Measurements from ENCODE around the gene TAF11L3. TPM values are rescaled to one million over a fixed set of nuclear protein-coding genes. Genes with fewer than 3 reads are reported as not detected.
"Not testable (repeated sequence)": the region's sequence is repeated elsewhere in the genome, so short reads cannot be mapped to it uniquely, and the experiment has no call there.

TAF11L3 gene
- total and polyA plus RNA-seq, 5 donors = not detected

GRCh38 chr5:17497446-17497845 lies 20.7 kb upstream of the TAF11L3 start:
- no peak overlapping the region for H3K27ac ChIP-seq (ENCODE audit: low read length)
- intact Hi-C loops (cut with DNase I) = no loop called here
- no peak overlapping the region for H3K4me3 ChIP-seq (ENCODE audit: low read length)
- DNase-seq = no peak
- no peaks in the 10 kb centered on the region for H3K4me1 ChIP-seq (ENCODE audit: control insufficient read depth, insufficient read depth, low read length)
- ATAC-seq = no peak
- WGBS = 50% methylated on average over 4 of the region's 4 CpGs
- peaks cover 4% of the 10 kb centered on the region for H3K9me3 ChIP-seq (ENCODE audit: control insufficient read depth, low read length)
- H3K27me3 ChIP-seq (ENCODE audit: control insufficient read depth, insufficient read depth) = no peaks in the 10 kb centered on the region

GRCh38 chr5:17497931-17498330 lies 20.2 kb upstream of the TAF11L3 start, which contains the start of gene TAF11L2:
Gene TAF11L2, plus strand, starts transcription at chr5:17498231.
- ATAC-seq; H3K4me3 ChIP-seq (ENCODE audit: low read length); intact Hi-C loops (cut with DNase I); H3K27me3 ChIP-seq (ENCODE audit: control insufficient read depth, insufficient read depth); H3K4me1 ChIP-seq (ENCODE audit: control insufficient read depth, insufficient read depth, low read length); H3K9me3 ChIP-seq (ENCODE audit: control insufficient read depth, low read length); H3K27ac ChIP-seq (ENCODE audit: low read length); DNase-seq: not testable (repeated sequence)
- WGBS = 82% methylated on average over 8 of the region's 8 CpGs

- DNase-seq = no peak
- H3K4me3 ChIP-seq (ENCODE audit: low read length) = no peak overlapping the region
- no peaks in the 10 kb centered on the region for H3K4me1 ChIP-seq (ENCODE audit: control insufficient read depth, insufficient read depth, low read length)
- no peak for ATAC-seq
- intact Hi-C loops (cut with DNase I) = no loop called here
- H3K27me3 ChIP-seq (ENCODE audit: control insufficient read depth, insufficient read depth) = no peaks in the 10 kb centered on the region
- H3K27ac ChIP-seq (ENCODE audit: low read length) = no peak overlapping the region
- 93% methylated on average over 17 of the region's 17 CpGs for whole genome bisulfite sequencing
- no peaks in the 10 kb centered on the region for H3K9me3 ChIP-seq (ENCODE audit: control insufficient read depth, low read length)
Observed at GRCh38 chr5:17511775-17512325, 6.3 kb upstream of the TAF11L3 start.

GRCh38 chr5:17517526-17517925 lies 641 bp upstream of the TAF11L3 start:
- H3K4me3 ChIP-seq (ENCODE audit: low read length) = not testable (repeated sequence)
- WGBS = 74% methylated on average over 8 of the region's 12 CpGs

GRCh38 chr5:17519508-17519907 lies 1.3 kb downstream of the TAF11L3 start:
- H3K27ac ChIP-seq (ENCODE audit: low read length); intact Hi-C loops (cut with DNase I); H3K9me3 ChIP-seq (ENCODE audit: control insufficient read depth, low read length); H3K4me1 ChIP-seq (ENCODE audit: control insufficient read depth, insufficient read depth, low read length); H3K27me3 ChIP-seq (ENCODE audit: control insufficient read depth, insufficient read depth); ATAC-seq; H3K4me3 ChIP-seq (ENCODE audit: low read length): not testable (repeated sequence)
- peak in 1 of 3 donors; percentile 42 for DNase-seq
- 92% methylated on average over 8 of the region's 14 CpGs for WGBS

More at GRCh38 chr5:17517526-17517925, 641 bp upstream of the TAF11L3 start:
- ATAC-seq; intact Hi-C loops (cut with DNase I); H3K4me1 ChIP-seq (ENCODE audit: control insufficient read depth, insufficient read depth, low read length); H3K9me3 ChIP-seq (ENCODE audit: control insufficient read depth, low read length); H3K27ac ChIP-seq (ENCODE audit: low read length); DNase-seq; H3K27me3 ChIP-seq (ENCODE audit: control insufficient read depth, insufficient read depth): not testable (repeated sequence)

- DNase-seq; H3K9me3 ChIP-seq (ENCODE audit: control insufficient read depth, low read length); H3K27ac ChIP-seq (ENCODE audit: low read length); H3K4me1 ChIP-seq (ENCODE audit: control insufficient read depth, insufficient read depth, low read length); H3K4me3 ChIP-seq (ENCODE audit: low read length); ATAC-seq; intact Hi-C loops (cut with DNase I); H3K27me3 ChIP-seq (ENCODE audit: control insufficient read depth, insufficient read depth): not testable (repeated sequence)
- no CpG with 5 or more reads among the region's 15 CpGs for WGBS
Observed at GRCh38 chr5:17521501-17521900, 3.3 kb downstream of the TAF11L3 start, which contains the start of gene TAF11L4. Gene TAF11L4, plus strand, starts transcription at chr5:17521801.

- WGBS = no CpG with 5 or more reads among the region's 15 CpGs
- intact Hi-C loops (cut with DNase I); H3K4me3 ChIP-seq (ENCODE audit: low read length); H3K27me3 ChIP-seq (ENCODE audit: control insufficient read depth, insufficient read depth); DNase-seq; ATAC-seq; H3K4me1 ChIP-seq (ENCODE audit: control insufficient read depth, insufficient read depth, low read length); H3K27ac ChIP-seq (ENCODE audit: low read length); H3K9me3 ChIP-seq (ENCODE audit: control insufficient read depth, low read length): not testable (repeated sequence)
Observed at GRCh38 chr5:17524935-17525334, 6.8 kb downstream of the TAF11L3 start, which contains the start of gene TAF11L5. Gene TAF11L5, plus strand, starts transcription at chr5:17525235.

GRCh38 chr5:17526504-17526903 lies 8.3 kb downstream of the TAF11L3 start:
- intact Hi-C loops (cut with DNase I) = not testable (repeated sequence)

GRCh38 chr5:17528369-17528768 lies 10.2 kb downstream of the TAF11L3 start, which contains the start of gene TAF11L6:
Gene TAF11L6, plus strand, starts transcription at chr5:17528669.
- ATAC-seq; DNase-seq; intact Hi-C loops (cut with DNase I); H3K4me3 ChIP-seq (ENCODE audit: low read length); H3K27ac ChIP-seq (ENCODE audit: low read length); H3K27me3 ChIP-seq (ENCODE audit: control insufficient read depth, insufficient read depth); H3K4me1 ChIP-seq (ENCODE audit: control insufficient read depth, insufficient read depth, low read length); H3K9me3 ChIP-seq (ENCODE audit: control insufficient read depth, low read length): not testable (repeated sequence)
- no CpG with 5 or more reads among the region's 15 CpGs for WGBS

More at GRCh38 chr5:17526504-17526903, 8.3 kb downstream of the TAF11L3 start:
- WGBS = 92% methylated on average over 9 of the region's 17 CpGs
- not testable (repeated sequence) for H3K27ac ChIP-seq (ENCODE audit: low read length); H3K27me3 ChIP-seq (ENCODE audit: control insufficient read depth, insufficient read depth); H3K4me3 ChIP-seq (ENCODE audit: low read length); H3K9me3 ChIP-seq (ENCODE audit: control insufficient read depth, low read length); H3K4me1 ChIP-seq (ENCODE audit: control insufficient read depth, insufficient read depth, low read length); ATAC-seq; DNase-seq

Other genes starting within 250 kb of the TAF11L3 start
- gene TAF11L2, start 20.1 kb upstream of the TAF11L3 start, total RNA-seq = not detected
- gene TAF11L2, start 20.1 kb upstream of the TAF11L3 start, polyA plus RNA-seq = not detected
- not detected for gene TAF11L4, start 3.4 kb downstream of the TAF11L3 start, total RNA-seq
- gene TAF11L4, start 3.4 kb downstream of the TAF11L3 start, polyA plus RNA-seq = not detected
- gene TAF11L5, start 6.9 kb downstream of the TAF11L3 start, total RNA-seq = not detected
- not detected for gene TAF11L5, start 6.9 kb downstream of the TAF11L3 start, polyA plus RNA-seq
- not detected for gene TAF11L6, start 10.3 kb downstream of the TAF11L3 start, total RNA-seq
- not detected for gene TAF11L6, start 10.3 kb downstream of the TAF11L3 start, polyA plus RNA-seq
- gene TAF11L7, start 67.4 kb downstream of the TAF11L3 start, total RNA-seq = not detected
- gene TAF11L7, start 67.4 kb downstream of the TAF11L3 start, polyA plus RNA-seq = not detected
- gene TAF11L8, start 72.6 kb downstream of the TAF11L3 start, total RNA-seq = not detected
- not detected for gene TAF11L8, start 72.6 kb downstream of the TAF11L3 start, polyA plus RNA-seq
- not detected for gene TAF11L9, start 76.0 kb downstream of the TAF11L3 start, total RNA-seq
- gene TAF11L9, start 76.0 kb downstream of the TAF11L3 start, polyA plus RNA-seq = not detected
- gene TAF11L10, start 79.5 kb downstream of the TAF11L3 start, total RNA-seq = not detected
- gene TAF11L10, start 79.5 kb downstream of the TAF11L3 start, polyA plus RNA-seq = not detected
- not detected for gene TAF11L11, start 85.8 kb downstream of the TAF11L3 start, total RNA-seq
- not detected for gene TAF11L11, start 85.8 kb downstream of the TAF11L3 start, polyA plus RNA-seq
- gene TAF11L12, start 92.0 kb downstream of the TAF11L3 start, total RNA-seq = not detected
- gene TAF11L12, start 92.0 kb downstream of the TAF11L3 start, polyA plus RNA-seq = not detected
- gene TAF11L13, start 113.7 kb downstream of the TAF11L3 start, total RNA-seq = not detected
- not detected for gene TAF11L13, start 113.7 kb downstream of the TAF11L3 start, polyA plus RNA-seq
- gene TAF11L14, start 116.1 kb downstream of the TAF11L3 start, total RNA-seq = not detected
- gene TAF11L14, start 116.1 kb downstream of the TAF11L3 start, polyA plus RNA-seq = not detected